ENCODE results near the gene RRP7A. TPM values are rescaled to one million over a fixed set of nuclear protein-coding genes. Genes with fewer than 3 reads are reported as not detected.
"Not testable (repeated sequence)": the region's sequence is repeated elsewhere in the genome, so short reads cannot be mapped to it uniquely, and the experiment has no call there.

RRP7A gene
- total RNA-seq, 1 donor, result 18.6 TPM

GRCh38 chr22:42512273-42512990 lies 7.2 kb downstream of the RRP7A start:
- DNase-seq (ENCODE audit: low read depth), result peak; percentile 52
- peak; percentile 32 for TF ChIP-seq CTCF (IDR thresholded peaks at IDR 0.05; ENCODE audit: insufficient read depth, low read length)
- not testable (repeated sequence) for H3K4me3 ChIP-seq (ENCODE audit: low read depth, low read length)

GRCh38 chr22:42511401-42511891 lies 8.2 kb downstream of the RRP7A start:
- TF ChIP-seq CTCF (IDR thresholded peaks at IDR 0.05; ENCODE audit: insufficient read depth, low read length), result no peak
- H3K4me3 ChIP-seq (ENCODE audit: low read depth, low read length), result no peak overlapping the region
- DNase-seq (ENCODE audit: low read depth), result no peak

GRCh38 chr22:42509548-42509947 lies 10.0 kb downstream of the RRP7A start:
- no peak for DNase-seq (ENCODE audit: low read depth)
- TF ChIP-seq CTCF (IDR thresholded peaks at IDR 0.05; ENCODE audit: insufficient read depth, low read length), result no peak
- H3K4me3 ChIP-seq (ENCODE audit: low read depth, low read length), result no peak overlapping the region

- not testable (repeated sequence) for DNase-seq (ENCODE audit: low read depth); H3K4me3 ChIP-seq (ENCODE audit: low read depth, low read length)
These were observed 10.6 kb downstream of the RRP7A start for GRCh38 chr22:42508975-42509364.

GRCh38 chr22:42508327-42508974 lies 11.1 kb downstream of the RRP7A start:
- not testable (repeated sequence) for DNase-seq (ENCODE audit: low read depth); H3K4me3 ChIP-seq (ENCODE audit: low read depth, low read length)

GRCh38 chr22:42500836-42501179 lies 18.8 kb downstream of the RRP7A start:
- TF ChIP-seq CTCF (IDR thresholded peaks at IDR 0.05; ENCODE audit: insufficient read depth, low read length), result no peak
- DNase-seq (ENCODE audit: low read depth), result no peak
- H3K4me3 ChIP-seq (ENCODE audit: low read depth, low read length), result peak overlapping the region; percentile 50

- no peak for TF ChIP-seq CTCF (IDR thresholded peaks at IDR 0.05; ENCODE audit: insufficient read depth, low read length)
- peak overlapping the region; percentile 50 for H3K4me3 ChIP-seq (ENCODE audit: low read depth, low read length)
- peak; percentile 50 for DNase-seq (ENCODE audit: low read depth)
These were observed 19.3 kb downstream of the RRP7A start for GRCh38 chr22:42500161-42500835.

- not testable (repeated sequence) for H3K4me3 ChIP-seq (ENCODE audit: low read depth, low read length); DNase-seq (ENCODE audit: low read depth)
These were observed 19.8 kb downstream of the RRP7A start for GRCh38 chr22:42499773-42500160.

GRCh38 chr22:42495533-42496141 lies 24.0 kb downstream of the RRP7A start:
- peak; percentile 28 for DNase-seq (ENCODE audit: low read depth)
- not testable (repeated sequence) for H3K4me3 ChIP-seq (ENCODE audit: low read depth, low read length)
